ENCODE data around the gene MAS1L. TPM values are rescaled to one million over a fixed set of nuclear protein-coding genes. Genes with fewer than 3 reads are reported as not detected.

Gene MAS1L
- polyA plus RNA-seq, 1 experiment: not detected

GRCh38 chr6:29493261-29493660, 5.5 kb upstream of the MAS1L start:
- no peak overlapping the region for H3K4me3 ChIP-seq (ENCODE audit: low read depth, low read length)
- H3K9me3 ChIP-seq (ENCODE audit: control insufficient read depth, insufficient read depth, low read length): 0 out of 2 replicates have a peak, but pooled peaks cover 3% of the 10 kb centered on the region
- ChIA-PET CTCF (interaction anchor here (0.6 to 0.7 kb wide), 2 partner anchors 342 to 1522 kb away, joined by 3 read pairs; no protein-coding TSS in a partner anchor), POLR2A (no interaction called here)
- no peaks in the 10 kb centered on the region for H3K27me3 ChIP-seq (ENCODE audit: control insufficient read depth, insufficient read depth, low read length)
- no peak for TF ChIP-seq CTCF (IDR thresholded peaks at IDR 0.05; ENCODE audit: low read depth, low read length)
- DNase-seq (ENCODE audit: low read depth, low spot score): no peak
- no peak overlapping the region for H3K27ac ChIP-seq (ENCODE audit: low read depth, low read length)

GRCh38 chr6:29491574-29491973, 3.8 kb upstream of the MAS1L start:
- Histone ChIP-seq H3K9me3 (ENCODE audit: control insufficient read depth, insufficient read depth, low read length) (0 out of 2 replicates have a peak, but pooled peaks cover 3% of the 10 kb centered on the region), H3K27me3 (ENCODE audit: control insufficient read depth, insufficient read depth, low read length) (no peaks in the 10 kb centered on the region), H3K4me3 (ENCODE audit: low read depth, low read length) (no peak overlapping the region), H3K27ac (ENCODE audit: low read depth, low read length) (no peak overlapping the region)
- ChIA-PET CTCF (no interaction called here), POLR2A (no interaction called here)
- no peak for DNase-seq (ENCODE audit: low read depth, low spot score)
- no peak for TF ChIP-seq CTCF (IDR thresholded peaks at IDR 0.05; ENCODE audit: low read depth, low read length)

GRCh38 chr6:29490552-29490951, 2.8 kb upstream of the MAS1L start:
- Histone ChIP-seq H3K27me3 (ENCODE audit: control insufficient read depth, insufficient read depth, low read length) (no peaks in the 10 kb centered on the region), H3K27ac (ENCODE audit: low read depth, low read length) (no peak overlapping the region), H3K4me3 (ENCODE audit: low read depth, low read length) (no peak overlapping the region), H3K9me3 (ENCODE audit: control insufficient read depth, insufficient read depth, low read length) (0 out of 2 replicates have a peak, but pooled peaks cover 3% of the 10 kb centered on the region)
- no peak for TF ChIP-seq CTCF (IDR thresholded peaks at IDR 0.05; ENCODE audit: low read depth, low read length)
- no peak for DNase-seq (ENCODE audit: low read depth, low spot score)
- CTCF ChIA-PET: no interaction called here
- POLR2A ChIA-PET: no interaction called here

GRCh38 chr6:29490055-29490454, 2.3 kb upstream of the MAS1L start:
- Histone ChIP-seq H3K27me3 (ENCODE audit: control insufficient read depth, insufficient read depth, low read length) (no peaks in the 10 kb centered on the region), H3K9me3 (ENCODE audit: control insufficient read depth, insufficient read depth, low read length) (0 out of 2 replicates have a peak, but pooled peaks cover 3% of the 10 kb centered on the region), H3K4me3 (ENCODE audit: low read depth, low read length) (no peak overlapping the region), H3K27ac (ENCODE audit: low read depth, low read length) (no peak overlapping the region)
- POLR2A ChIA-PET: no interaction called here
- DNase-seq (ENCODE audit: low read depth, low spot score): no peak
- CTCF ChIA-PET: no interaction called here
- TF ChIP-seq CTCF (IDR thresholded peaks at IDR 0.05; ENCODE audit: low read depth, low read length): no peak

GRCh38 chr6:29489286-29489685, 1.5 kb upstream of the MAS1L start:
- CTCF ChIA-PET: no interaction called here
- H3K27ac ChIP-seq (ENCODE audit: low read depth, low read length): no peak overlapping the region
- POLR2A ChIA-PET: no interaction called here
- DNase-seq (ENCODE audit: low read depth, low spot score): no peak
- no peak for TF ChIP-seq CTCF (IDR thresholded peaks at IDR 0.05; ENCODE audit: low read depth, low read length)
- no peak overlapping the region for H3K4me3 ChIP-seq (ENCODE audit: low read depth, low read length)
- 0 out of 2 replicates have a peak, but pooled peaks cover 3% of the 10 kb centered on the region for H3K9me3 ChIP-seq (ENCODE audit: control insufficient read depth, insufficient read depth, low read length)
- no peaks in the 10 kb centered on the region for H3K27me3 ChIP-seq (ENCODE audit: control insufficient read depth, insufficient read depth, low read length)
